Lower leg skin (tissue), 3 donors: Measurements from ENCODE around the gene CCL7.

Source experiments
- CTCF ChIP-seq, 3 donors: fragments of 450-650 bp; IDR thresholded peaks; one replicate each; pipeline ENCODE4 v1.5.1; 2016; ENCODE audit warnings: antibody characterized with exemption in 3 of 3, mild to moderate bottlenecking in 3 of 3, moderate library complexity in 2 of 3
- POLR2A ChIP-seq, 2 donors: fragments of 450-650 bp; IDR thresholded peaks; one replicate each; pipeline ENCODE4 v1.6.1; 2016 to 2017; ENCODE audit warnings: antibody characterized with exemption in 2 of 2, mild to moderate bottlenecking in 1 of 2, moderate library complexity in 1 of 2

- TF ChIP-seq CTCF (IDR thresholded peaks at IDR 0.05) (no peak), POLR2A (IDR thresholded peaks at IDR 0.05) (no peak)
These were observed 4.3 kb upstream of the CCL7 start for GRCh38 chr17:34265711-34266110.
